Right kidney (tissue), 9 donors: ENCODE results near the gene LCLAT1.

Experiments used
- DNase-seq: peaks from one replicate; pipeline ENCODE4 v3.0.0-alpha.2; 2016
- long read RNA-seq, 8 donors: transcript quantifications; one replicate each; lab custom pipeline, GENCODE V29; 2026

Gene LCLAT1
- long read RNA-seq, donor 1, full-length matches to known transcripts, result 2 of 2 reads
- long read RNA-seq, donor 1, partial matches to known transcripts, result 0 of 2 reads
- long read RNA-seq, donor 1, other reads (novel, unspliced or antisense), result 0 of 2 reads
- long read RNA-seq, donor 2, full-length matches to known transcripts, result 1 of 1 reads
- long read RNA-seq, donor 2, partial matches to known transcripts, result 0 of 1 reads
- long read RNA-seq, donor 2, other reads (novel, unspliced or antisense), result 0 of 1 reads
- long read RNA-seq, donor 3, full-length matches to known transcripts, result 1 of 1 reads
- long read RNA-seq, donor 3, partial matches to known transcripts, result 0 of 1 reads
- long read RNA-seq, donor 3, other reads (novel, unspliced or antisense), result 0 of 1 reads
- long read RNA-seq, donor 4, full-length matches to known transcripts, result 5 of 5 reads
- long read RNA-seq, donor 4, partial matches to known transcripts, result 0 of 5 reads
- long read RNA-seq, donor 4, other reads (novel, unspliced or antisense), result 0 of 5 reads
- long read RNA-seq, donor 5, full-length matches to known transcripts, result 1 of 1 reads
- long read RNA-seq, donor 5, partial matches to known transcripts, result 0 of 1 reads
- long read RNA-seq, donor 5, other reads (novel, unspliced or antisense), result 0 of 1 reads
- long read RNA-seq, donor 6, full-length matches to known transcripts, result 5 of 5 reads
- long read RNA-seq, donor 6, partial matches to known transcripts, result 0 of 5 reads
- long read RNA-seq, donor 6, other reads (novel, unspliced or antisense), result 0 of 5 reads
- long read RNA-seq, donor 7, full-length matches to known transcripts, result 2 of 2 reads
- long read RNA-seq, donor 7, partial matches to known transcripts, result 0 of 2 reads
- long read RNA-seq, donor 7, other reads (novel, unspliced or antisense), result 0 of 2 reads
- long read RNA-seq, donor 8, full-length matches to known transcripts, result 8 of 8 reads
- long read RNA-seq, donor 8, partial matches to known transcripts, result 0 of 8 reads
- long read RNA-seq, donor 8, other reads (novel, unspliced or antisense), result 0 of 8 reads

DNA sequence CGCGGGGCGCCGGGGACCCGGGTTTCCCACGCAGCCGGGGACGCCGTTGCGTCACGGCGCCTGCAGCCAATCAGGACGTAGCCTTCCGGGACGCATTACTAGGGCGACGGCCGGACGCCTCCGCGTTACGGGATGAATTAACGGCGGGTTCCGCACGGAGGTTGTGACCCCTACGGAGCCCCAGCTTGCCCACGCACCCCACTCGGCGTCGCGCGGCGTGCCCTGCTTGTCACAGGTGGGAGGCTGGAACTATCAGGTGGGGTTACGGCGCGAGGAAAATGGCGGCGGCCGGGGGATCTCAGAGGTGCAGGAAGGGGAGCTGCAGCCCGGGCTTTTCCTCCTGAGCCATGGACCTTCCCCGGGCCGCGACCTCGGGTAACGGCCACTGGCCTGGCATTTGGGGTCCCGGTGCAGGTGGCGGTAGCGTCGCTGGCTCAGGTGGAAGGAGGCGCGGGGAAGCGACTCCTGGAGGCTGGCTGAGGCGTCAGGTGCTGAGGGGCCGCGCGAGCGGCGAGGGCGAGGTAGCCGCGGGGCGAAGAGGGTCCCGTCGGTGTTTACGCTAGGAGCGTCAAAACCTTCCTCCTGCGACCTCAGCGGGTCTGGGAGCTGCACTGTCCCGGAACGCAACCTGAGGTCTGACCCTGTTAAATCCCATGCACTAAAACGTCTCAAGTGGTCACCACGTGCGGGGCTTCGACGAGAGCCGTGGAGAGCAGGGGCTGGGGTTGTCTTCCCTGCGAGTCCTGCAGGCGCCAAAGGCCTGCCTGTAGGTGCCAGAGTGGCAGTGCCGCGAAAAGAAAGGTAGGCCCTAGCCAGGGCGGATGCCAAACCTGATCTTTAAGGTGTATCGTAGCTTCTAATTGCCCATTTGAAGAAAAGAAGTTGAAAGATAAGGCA is at the start of gene LCLAT1:
LCLAT1 (plus strand) TSS at position 98 of the 897 bp plus-strand sequence. CDS start 78,345 bp downstream, outside the sequence.
- DNase-seq, result peak; percentile 97

DNA sequence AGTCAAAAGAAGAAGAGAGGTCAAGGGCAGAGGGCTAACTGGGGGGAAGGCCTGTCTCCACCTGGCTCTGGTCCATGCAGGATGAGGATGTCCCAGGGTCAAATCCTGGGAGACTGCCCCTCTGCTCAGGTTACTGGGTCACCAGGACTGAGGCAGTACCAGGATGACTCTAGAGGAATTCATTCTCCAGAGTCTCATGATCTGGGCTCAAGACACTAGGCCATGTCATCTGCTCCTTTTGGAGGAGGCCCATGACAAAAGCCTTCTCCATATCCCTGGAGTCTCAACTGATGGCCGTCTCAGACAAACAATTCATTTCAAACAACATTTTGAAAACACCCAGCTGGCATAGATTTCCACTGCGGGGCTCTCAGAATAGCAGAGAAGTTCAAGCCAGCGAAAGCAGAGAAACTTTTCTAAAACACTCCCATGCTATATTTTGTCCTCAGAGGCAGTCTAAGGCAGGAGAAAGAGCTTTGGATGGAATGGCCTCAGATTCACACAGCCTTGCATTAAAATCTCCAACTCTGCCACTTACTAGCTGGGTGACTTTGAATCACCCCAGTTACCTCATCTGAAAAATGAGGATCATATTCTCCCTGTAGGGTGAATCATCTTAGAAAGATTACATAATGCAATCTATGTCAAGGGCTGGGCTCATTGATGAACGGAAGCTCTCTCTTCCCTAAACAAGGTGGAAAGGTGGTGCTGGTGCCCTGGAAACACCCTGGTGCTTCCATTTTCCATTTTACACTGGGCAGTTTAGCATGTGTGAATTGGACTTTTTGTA is 48.8 kb upstream of the LCLAT1 start:
- DNase-seq, result no peak

DNA sequence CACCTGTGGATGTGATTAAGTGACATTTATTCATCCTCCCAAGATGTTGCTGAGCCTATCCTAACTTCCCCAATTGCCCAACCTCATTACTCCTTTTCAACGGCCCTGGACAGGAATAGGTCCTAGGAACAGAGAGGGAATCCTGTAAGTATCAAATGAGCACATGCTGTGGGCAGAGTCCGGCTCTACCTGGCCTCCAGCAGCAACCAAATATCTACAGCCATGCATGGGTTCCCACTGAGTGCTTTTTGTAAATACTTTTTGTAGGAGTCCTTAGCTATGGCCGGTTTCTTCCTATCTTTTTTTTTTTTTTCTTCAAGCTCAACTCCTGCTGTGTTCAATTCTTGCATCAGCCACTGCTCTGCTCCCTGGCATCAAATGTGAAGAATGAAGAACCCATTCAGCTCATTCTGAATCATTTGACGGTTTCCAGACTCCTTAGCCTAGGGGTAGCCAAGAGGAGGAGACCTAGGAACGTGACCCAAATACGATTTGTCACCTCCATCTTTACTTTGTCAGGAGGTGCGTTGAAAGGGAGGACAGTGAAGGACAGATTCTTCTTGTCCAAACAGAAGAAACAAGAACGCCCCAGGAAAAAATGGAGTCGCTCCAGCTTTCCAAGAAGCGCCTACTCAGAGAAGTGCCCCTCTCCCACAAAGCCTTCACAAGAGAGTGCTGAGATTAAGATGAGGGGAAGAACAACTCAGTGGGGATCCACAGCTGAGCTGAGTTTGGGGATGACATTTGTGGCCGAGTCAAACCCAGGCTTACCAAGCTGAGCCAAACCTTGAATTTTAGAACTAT is 46.7 kb upstream of the LCLAT1 start:
- DNase-seq, result no peak

DNA sequence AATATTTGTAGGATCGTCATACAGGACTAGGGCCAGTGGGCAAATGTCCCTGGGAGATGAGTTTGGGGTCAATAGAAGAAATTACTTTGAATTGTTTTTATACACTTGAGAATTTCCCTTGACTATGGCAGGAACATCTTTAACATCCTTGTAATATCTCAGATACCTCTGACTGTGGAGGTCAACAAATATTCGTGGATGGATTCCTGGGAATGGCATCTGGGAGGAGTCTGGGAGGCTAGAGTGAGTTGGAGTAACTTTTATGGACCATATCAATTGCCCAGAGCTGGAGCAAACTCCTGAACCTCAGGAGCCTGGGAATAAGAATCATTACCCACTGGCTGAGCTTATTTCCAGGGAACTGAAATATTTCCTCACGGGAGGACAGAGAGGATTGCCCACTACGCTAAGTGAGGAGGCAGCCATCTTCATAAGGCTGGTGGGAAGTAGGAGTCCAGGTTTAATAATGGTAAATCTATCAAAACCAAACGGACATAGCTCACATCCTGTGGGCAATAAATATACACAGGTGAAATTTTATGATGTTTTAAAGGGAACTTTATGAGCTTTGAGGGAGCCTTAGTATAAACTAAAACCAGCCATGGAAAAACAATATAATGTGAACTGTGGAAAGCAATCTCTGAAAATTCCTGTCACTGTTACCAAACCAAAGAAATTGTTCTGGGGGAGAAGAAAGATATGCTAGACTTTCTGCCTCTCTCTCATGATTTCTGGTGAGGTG is 44.4 kb upstream of the LCLAT1 start:
- DNase-seq, result no peak

DNA sequence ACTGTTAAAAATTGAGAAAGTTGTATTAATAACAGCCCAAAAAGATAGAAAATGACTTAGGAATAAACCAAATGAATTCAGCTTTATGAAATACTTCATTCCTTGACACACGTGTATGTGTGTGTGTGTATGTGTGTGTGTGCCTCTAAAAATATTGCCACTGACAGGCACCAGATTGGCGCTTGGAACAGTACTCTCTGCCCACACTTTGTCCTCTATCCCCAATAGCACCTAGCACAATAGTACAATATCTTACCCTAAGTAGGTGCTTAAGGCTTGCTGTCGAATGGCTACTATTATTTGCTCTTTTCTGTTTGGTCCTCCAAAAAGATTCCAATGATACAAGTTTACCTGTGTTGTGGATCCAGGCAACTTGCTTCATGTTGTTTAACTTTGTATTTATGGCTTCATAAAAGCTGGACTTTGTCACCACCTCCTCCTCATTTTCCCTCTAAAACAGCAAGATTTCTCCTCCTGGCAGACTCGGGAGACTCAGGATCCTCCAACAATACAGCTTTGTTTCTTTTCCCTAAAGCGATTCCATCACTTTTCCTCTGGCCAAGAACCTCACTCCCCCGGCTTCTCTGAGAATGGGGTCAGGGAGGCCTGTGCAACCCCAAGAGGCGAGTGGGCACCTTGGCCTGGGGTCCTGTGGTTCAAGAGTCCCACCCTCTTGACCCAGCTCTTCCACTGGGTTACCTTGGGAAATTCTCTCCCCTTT is 43.3 kb upstream of the LCLAT1 start:
- no peak for DNase-seq

DNA sequence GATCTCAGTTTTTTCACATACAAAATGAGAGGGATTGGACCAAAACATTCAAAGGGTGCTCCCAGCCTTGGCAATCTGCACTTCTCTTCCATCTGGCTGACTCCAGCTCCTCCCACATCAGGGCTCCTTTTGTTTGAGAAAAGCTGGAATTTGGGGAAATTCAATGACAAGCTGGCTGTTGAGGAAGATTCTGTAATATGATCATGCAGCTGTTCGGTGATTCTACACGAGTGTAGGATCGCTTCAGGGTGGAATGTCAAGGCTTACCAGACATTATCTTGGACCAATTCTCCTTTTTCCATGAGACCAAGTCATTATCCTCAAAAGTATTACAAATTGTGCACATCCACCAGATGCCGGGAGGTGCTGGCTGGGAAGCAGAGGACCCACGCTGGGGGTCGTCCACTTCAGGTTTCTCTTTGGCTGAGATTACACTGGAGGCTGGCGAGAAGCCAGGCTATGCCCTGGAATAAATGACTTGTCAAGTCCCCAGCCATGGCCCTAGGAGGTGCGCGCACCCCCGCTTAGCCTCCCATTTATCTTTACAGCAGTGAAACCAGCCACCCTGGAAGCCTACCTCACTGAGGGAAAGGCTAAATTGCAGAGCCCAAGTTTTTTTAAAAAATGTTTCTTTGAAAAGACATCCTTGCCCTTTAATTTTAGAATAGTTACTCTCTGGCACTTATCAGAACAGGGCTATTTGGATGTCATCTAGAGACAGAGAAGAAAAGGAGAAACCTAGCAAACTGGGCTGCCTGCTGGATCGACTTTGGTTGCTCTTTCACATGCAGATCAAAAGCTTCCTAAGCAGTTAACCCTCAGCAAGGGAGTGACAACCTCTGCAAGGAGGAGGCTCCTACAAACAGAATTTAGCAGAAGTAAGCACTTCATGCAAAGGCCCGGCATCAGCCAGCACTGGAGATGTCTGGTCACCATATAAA is 42.5 kb upstream of the LCLAT1 start:
- DNase-seq, result peak; percentile 32

DNA sequence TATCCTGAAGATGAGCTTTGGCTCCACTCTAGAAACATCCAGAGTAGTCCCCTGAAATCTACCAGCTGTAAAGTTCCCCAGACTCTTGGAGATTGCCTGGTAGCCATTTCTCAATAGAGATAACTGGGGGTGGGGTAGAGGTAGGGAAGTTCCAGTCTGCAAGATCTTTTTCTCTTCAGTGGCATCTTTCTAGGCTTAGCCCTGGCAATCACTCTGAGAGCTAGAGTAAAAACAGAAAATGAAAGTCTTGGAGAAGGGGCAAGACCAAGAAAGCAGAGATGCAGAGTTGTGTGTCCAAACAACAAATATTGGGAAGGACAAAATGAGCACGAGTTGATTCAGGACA is 41.8 kb upstream of the LCLAT1 start:
- DNase-seq, result no peak

DNA sequence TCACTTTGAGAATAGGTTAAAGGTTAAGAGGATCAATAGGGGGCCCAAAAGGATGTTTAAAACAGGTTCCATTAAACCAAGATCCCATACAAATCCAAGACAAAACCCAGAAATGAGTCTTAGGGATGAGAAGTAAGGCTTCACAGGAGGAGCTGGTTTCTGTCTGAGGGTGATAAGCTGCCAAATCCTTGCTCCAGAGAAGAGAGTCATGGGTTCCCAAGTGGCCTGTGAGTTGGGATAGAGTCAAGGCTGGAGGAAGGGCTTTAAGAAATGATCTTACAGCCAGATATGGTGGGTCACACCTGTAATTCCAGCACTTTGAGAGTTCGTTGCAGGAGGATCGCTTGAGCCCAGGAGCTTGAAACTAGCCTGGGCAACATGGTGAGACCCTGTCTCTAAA is 40.2 kb upstream of the LCLAT1 start:
- DNase-seq, result no peak

DNA sequence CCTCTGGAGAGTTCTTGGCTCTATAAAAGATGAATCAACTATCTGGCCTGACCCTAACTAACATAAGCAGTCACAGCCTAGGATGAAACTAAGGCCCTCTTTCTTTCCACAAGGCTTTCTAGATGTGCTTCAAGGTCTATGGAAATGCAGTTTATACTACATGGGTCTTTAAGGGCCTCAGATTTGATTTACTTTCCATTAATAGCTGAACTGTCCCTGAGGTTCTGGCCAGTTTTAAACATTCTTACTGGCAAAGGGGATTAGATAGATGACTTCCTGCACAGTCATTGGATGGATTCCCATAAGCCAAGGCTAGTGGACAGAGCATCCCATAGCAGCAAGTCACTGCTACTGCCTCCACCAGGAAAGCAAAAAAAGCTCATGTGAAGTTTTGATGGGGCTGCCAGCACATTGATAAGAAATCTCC is 38.1 kb upstream of the LCLAT1 start:
- DNase-seq, result no peak

DNA sequence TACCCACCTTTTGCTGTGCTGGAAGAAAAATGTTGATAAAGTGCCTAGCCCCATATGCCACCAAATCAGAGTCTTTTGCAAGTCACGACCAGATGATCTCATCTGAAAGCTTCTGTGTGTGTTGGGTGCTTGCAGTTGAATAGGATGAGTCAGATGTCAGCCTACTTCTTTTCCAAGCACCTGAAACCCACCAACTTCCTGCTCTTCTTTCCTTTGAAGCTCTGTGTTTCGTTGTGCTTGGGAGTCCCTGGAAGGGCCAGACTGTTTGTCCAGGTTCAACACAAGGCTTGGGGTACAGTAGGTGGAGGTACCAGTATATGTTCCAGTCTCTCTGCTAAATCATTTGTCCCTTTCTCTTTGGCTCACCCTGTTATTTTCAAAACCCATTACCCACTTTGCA is 36.8 kb upstream of the LCLAT1 start:
- DNase-seq, result no peak

DNA sequence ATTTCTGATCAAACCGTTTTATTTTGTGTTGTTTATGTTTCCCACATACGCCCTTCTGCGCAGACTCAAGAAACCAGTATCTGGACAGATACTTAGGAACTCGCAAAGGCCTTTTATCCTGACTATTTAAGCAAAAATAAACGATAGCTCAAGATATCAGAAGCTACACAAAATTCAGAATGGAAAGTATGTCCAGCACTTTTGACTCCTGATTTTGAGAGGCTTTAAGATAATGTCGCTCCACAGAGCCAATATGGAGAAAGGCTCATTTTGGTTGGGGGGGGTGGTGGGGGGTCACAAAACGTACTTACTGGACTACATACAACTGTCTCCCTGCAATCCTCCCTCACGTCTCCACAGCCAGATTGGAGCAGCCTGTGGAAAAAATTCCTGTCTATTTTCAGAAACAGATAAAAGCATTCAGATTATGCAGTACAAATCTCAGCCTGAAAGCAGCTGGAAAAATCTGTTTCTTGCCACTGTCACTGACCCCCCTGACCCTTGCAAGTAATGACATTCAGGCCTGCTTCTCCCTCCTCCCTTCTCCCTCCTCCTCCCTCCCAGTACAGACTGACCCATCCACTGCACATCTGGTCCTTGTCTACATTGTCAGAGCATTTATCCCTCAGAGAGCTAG is 34.9 kb upstream of the LCLAT1 start:
- DNase-seq, result peak; percentile 42

DNA sequence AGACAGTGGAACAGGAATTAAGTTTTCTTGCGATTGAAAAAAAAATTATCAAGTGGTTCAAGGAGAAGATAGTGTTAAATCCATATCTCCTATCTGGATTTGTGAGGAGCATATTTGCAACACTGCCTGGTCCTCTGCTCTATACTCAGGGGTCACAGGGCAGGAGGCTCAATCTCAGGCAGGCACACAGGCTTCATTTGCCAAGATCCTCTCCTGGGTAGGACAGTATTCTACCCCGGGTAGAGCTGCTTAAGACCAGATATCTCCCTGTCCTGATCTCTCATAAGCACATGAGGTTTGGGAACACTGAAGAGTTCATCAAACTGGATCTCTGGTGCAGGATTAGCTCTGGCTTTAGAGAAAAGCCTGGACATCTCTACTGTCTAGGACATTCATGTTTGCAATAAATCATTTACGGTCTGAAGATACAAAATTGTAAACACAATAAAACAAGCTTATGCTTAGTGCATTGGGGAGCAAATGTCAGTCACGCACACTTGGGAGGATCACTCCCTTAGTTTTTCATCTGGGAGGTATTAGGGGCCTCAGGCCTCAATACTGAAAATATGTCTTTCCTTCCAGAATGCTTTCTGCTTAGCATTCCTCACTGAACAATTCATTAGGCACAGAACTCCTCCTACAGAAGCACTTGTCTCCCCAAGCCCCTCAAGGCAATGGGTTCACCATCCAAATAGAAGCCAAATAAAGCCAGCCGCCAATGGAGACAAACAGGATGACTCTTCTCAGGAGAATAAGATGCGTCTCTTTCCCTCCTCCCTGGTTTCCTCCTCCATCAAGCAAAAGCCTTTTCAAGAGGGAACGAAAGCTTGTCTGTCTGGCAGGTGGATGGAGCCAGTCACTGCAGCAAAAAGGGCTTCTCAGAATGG is 34.1 kb upstream of the LCLAT1 start:
- DNase-seq, result peak; percentile 49

DNA sequence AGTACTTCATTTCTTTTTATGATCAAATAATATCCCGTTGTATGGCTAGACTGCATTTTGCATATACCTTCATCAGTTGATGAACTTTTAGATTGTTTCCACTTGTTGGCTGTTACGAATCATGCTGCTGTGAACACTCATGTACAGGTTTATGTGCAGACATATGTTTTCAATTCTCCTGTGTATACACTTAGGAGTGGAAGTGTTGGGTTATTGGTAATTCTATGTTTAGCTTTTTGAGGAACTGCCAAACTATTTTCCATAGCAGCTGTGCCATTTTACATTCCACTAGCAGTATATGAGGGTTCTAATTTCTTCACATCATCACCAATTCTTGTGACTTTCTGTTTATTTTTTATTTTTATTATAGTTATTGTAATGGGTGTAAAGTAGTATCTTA is 32.1 kb upstream of the LCLAT1 start:
- DNase-seq, result no peak

DNA sequence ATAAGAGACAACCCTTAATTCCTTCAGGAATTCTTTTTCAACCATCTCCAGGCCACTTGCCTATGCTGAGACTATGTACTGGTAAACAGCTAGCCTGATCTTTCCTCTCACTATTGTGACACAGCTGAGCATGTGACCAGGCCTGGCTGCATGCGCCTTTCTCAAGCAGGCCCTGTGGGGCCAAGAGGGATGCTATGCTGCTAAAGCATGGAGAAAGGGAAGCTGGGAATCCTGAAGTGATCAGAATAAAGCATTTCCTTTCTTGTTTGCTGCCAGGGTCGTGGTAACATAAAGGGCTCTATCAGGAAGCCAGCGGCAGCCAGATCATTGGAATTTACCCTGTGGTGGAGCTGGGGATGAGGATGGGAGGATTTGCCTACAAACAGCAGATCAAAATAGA is 29.8 kb upstream of the LCLAT1 start:
- no peak for DNase-seq

DNA sequence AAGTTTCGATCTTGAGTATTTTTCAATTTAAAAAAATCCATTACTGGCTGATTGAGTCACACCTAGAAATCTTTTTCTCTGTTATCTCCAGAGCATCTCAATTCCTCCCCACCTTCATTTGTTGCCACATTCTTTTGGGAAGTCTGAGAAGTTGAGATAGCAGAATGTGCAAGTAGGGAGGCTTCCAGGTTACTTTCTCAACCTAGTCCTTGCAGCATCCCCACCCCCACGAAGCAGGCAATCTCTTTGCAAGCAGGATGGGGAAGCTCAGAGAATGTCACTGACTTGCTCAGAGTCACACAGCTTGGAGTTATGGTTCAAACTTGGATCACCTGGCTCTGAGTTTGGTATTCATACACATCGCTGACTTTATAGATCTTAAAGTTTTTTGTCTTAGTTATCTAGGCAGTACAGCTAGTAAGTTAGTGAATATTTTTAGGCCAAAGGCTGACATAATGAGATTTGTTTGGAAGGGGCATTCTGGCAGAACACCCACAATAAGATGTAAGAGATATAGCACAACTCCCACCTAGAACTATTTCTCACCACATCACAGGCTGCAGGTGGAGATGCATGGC is 25.9 kb upstream of the LCLAT1 start:
- DNase-seq, result no peak
